Endothelial cell of umbilical vein (primary cell): ENCODE results near the gene TMEM40. TPM values are rescaled to one million over a fixed set of nuclear protein-coding genes. Genes with fewer than 3 reads are reported as not detected.

Experiments
- BruUV-seq: library from RNA; stranded (reverse); fragments of 400-500 nt; replicated peaks from 2 replicates; lab custom pipeline; 2021; lab: Mats Ljungman, UMichigan
- CTCF ChIA-PET: fragments of 300-600, 350-600 bp; sonication (Branson Sonifier 250); formaldehyde crosslinking; loops from one replicate; lab custom pipeline; 2021; ENCODE audit warnings: antibody characterized with exemption, inconsistent platforms; lab: Charles Lee
- POLR2A ChIA-PET: fragments of 300-600, 350-600 bp; sonication (Branson Sonifier 250); formaldehyde crosslinking; loops from one replicate; lab custom pipeline; 2021; ENCODE audit warnings: antibody characterized with exemption, inconsistent platforms; lab: Charles Lee
- DNase-seq: peaks from one replicate; pipeline ENCODE4 v3.0.0-alpha.2; 2011; ENCODE audit warnings: low read depth, low spot score
- FAIRE-seq: peaks from 2 replicates; lab custom pipeline; 2011; peaks lifted over from hg19 to GRCh38; lab: Jason Lieb, UNC
- H2AFZ ChIP-seq: 2 replicates; pipeline ENCODE4 v1.6.0; 2012; ENCODE audit warnings: low read depth, low read length, control low read depth, inconsistent platforms
- H3K27ac ChIP-seq: 2 replicates; pipeline ENCODE4 v1.5.1; 2011; ENCODE audit warnings: low read depth, mild to moderate bottlenecking, control low read depth, low read length, moderate library complexity; ENCODE audit not compliant: insufficient read depth
- H3K27me3 ChIP-seq, 2 experiments: 2 replicates each; pipeline versions ENCODE4 v1.6.0 to v1.6.1; 2011; ENCODE audit warnings: low read length in 2 of 2, mixed read lengths in 1 of 2; ENCODE audit not compliant: control insufficient read depth in 2 of 2, insufficient read depth in 2 of 2
- H3K36me3 ChIP-seq, 2 experiments: 2 replicates in 1 of 2; 3 replicates in 1 of 2; pipeline ENCODE4 v1.5.1; 2011; ENCODE audit warnings: low read length in 2 of 2, mild to moderate bottlenecking in 1 of 2, moderate library complexity in 1 of 2; ENCODE audit not compliant: control insufficient read depth in 2 of 2, insufficient read depth in 2 of 2; ENCODE audit errors: extremely low read depth in 1 of 2
- H3K4me1 ChIP-seq: 3 replicates; pipeline ENCODE4 v1.5.1; 2011; ENCODE audit warnings: mild to moderate bottlenecking, low read length; ENCODE audit not compliant: control insufficient read depth, insufficient read depth; ENCODE audit errors: extremely low read depth
- H3K4me2 ChIP-seq: 2 replicates; pipeline ENCODE4 v1.6.1; 2011; ENCODE audit warnings: low read length, control low read depth, mixed read lengths; ENCODE audit not compliant: insufficient read depth
- H3K4me3 ChIP-seq, 3 experiments: fragments of 200-600 bp in 1 of 3; sonication (generic), shearing (Covaris generic) in 1 of 3; replicated peaks in 1 of 3; 2 replicates each; pipeline ENCODE4 v1.5.1; 2011 to 2016; ENCODE audit warnings: control low read depth in 3 of 3, low read length in 3 of 3, mild to moderate bottlenecking in 2 of 3, inconsistent platforms in 1 of 3, low read depth in 1 of 3, moderate library complexity in 1 of 3; ENCODE audit not compliant: insufficient read depth in 1 of 3
- H3K79me2 ChIP-seq: 2 replicates; pipeline ENCODE4 v1.6.0; 2012; ENCODE audit warnings: low read length, inconsistent platforms; ENCODE audit not compliant: control insufficient read depth, insufficient read depth
- H3K9ac ChIP-seq: replicated peaks from 2 replicates; pipeline ENCODE3; 2011; ENCODE audit warnings: low read length, control low read depth; ENCODE audit not compliant: insufficient read depth; ENCODE audit errors: extremely low read depth
- H3K9me1 ChIP-seq: replicated peaks from 3 replicates; pipeline ENCODE4 v1.6.0; 2011; ENCODE audit warnings: mild to moderate bottlenecking, low read length; ENCODE audit not compliant: control insufficient read depth, insufficient read depth; ENCODE audit errors: extremely low read depth
- H3K9me3 ChIP-seq: replicated peaks from 2 replicates; pipeline ENCODE4 v1.5.1; 2012; ENCODE audit warnings: low read length, inconsistent platforms; ENCODE audit not compliant: control insufficient read depth, insufficient read depth
- H4K20me1 ChIP-seq: replicated peaks from 2 replicates; pipeline ENCODE3; 2011; ENCODE audit warnings: mild to moderate bottlenecking, low read length; ENCODE audit not compliant: control insufficient read depth, insufficient read depth; ENCODE audit errors: extremely low read depth
- CTCF ChIP-seq, 2 donors: IDR thresholded peaks; 1 replicate in 1 of 2; 2 replicates in 1 of 2; pipeline ENCODE4 v1.5.1; 2011; ENCODE audit warnings: low read length in 2 of 2, mild to moderate bottlenecking in 2 of 2, moderate library complexity in 2 of 2, control low read depth in 1 of 2, inconsistent platforms in 1 of 2, low read depth in 1 of 2; ENCODE audit not compliant: insufficient read depth in 1 of 2; ENCODE audit errors: extremely low read depth in 1 of 2
- EZH2 ChIP-seq: IDR thresholded peaks from 2 replicates; pipeline ENCODE4 v1.6.1; 2012; ENCODE audit warnings: borderline replicate concordance, low read depth, mild to moderate bottlenecking, moderate library complexity, low read length, inconsistent platforms; ENCODE audit not compliant: severe bottlenecking
- FOS ChIP-seq: IDR thresholded peaks from 2 replicates; pipeline ENCODE4 v1.6.1; 2011; ENCODE audit warnings: mild to moderate bottlenecking, low read length, moderate library complexity, borderline replicate concordance; ENCODE audit not compliant: insufficient read depth
- GATA2 ChIP-seq: IDR thresholded peaks from 2 replicates; pipeline ENCODE4 v1.7.0; 2011; ENCODE audit warnings: low read depth, mild to moderate bottlenecking, moderate library complexity, mixed read lengths, low read length; ENCODE audit not compliant: insufficient read length, insufficient read depth
- JUN ChIP-seq: IDR thresholded peaks from 2 replicates; pipeline ENCODE4 v1.6.1; 2011; ENCODE audit warnings: borderline replicate concordance, low read depth; ENCODE audit not compliant: insufficient read length, insufficient read depth
- MAX ChIP-seq: IDR thresholded peaks from 2 replicates; pipeline ENCODE4 v1.6.1; 2011; ENCODE audit not compliant: insufficient read depth, insufficient read length
- MYC ChIP-seq: IDR thresholded peaks from one replicate; pipeline ENCODE4 v1.6.1; 2011; ENCODE audit warnings: mild to moderate bottlenecking, low read depth, low read length
- POLR2A ChIP-seq: IDR thresholded peaks from 2 replicates; pipeline ENCODE4 v1.6.1; 2012; ENCODE audit warnings: low read depth, mild to moderate bottlenecking, control low read depth, low read length
- POLR2AphosphoS5 ChIP-seq: IDR thresholded peaks from 2 replicates; pipeline ENCODE4 v1.6.1; 2012; ENCODE audit warnings: low read depth, mild to moderate bottlenecking, control low read depth, low read length, moderate library complexity; ENCODE audit not compliant: insufficient read depth
- dilution Hi-C: fragments of 300-500 bp; cut with MboI; formaldehyde crosslinking; loops from one replicate; pipeline ENCODE4 v1.15.0; 2019; ENCODE audit warnings: low sequenced_read_pairs; ENCODE audit not compliant: extremely low pct_ligation_motif_present
- intact Hi-C: fragments of 100-400 bp; cut with micrococcal nuclease; formaldehyde crosslinking; loops from one replicate; pipeline ENCODE4 v1.10.0; 2022
- polyA plus RNA-seq, 4 experiments: library from polyadenylated mRNA; depleted of rRNA in 3 of 4; stranded (reverse) in 3 of 4; unstranded in 1 of 4; fragments of >200 nt; gene quantifications; 2 replicates each; pipeline versions ENCODE4 v1.2.1 to v1.2.3, GENCODE V29; 2011 to 2012; ENCODE audit warnings: missing spikeins in 1 of 4
- total RNA-seq: library from RNA; stranded (reverse); gene quantifications from 2 replicates; pipeline ENCODE4 v1.2.3, GENCODE V29; 2021

Gene TMEM40
- total and polyA plus RNA-seq, 2 donors (not counting 3 experiments of a cell fraction or from before 2014, with no cell fraction given): not detected

- dilution Hi-C loops (no loop called here), intact Hi-C loops (no loop called here)
- Histone ChIP-seq H3K9me3 (no peaks in the 10 kb centered on the region), H4K20me1 (no peaks in the 10 kb centered on the region), H3K4me2 (no peak overlapping the region), H2AFZ (no peak overlapping the region), H3K79me2 (no peaks in the 10 kb centered on the region), H3K9ac (no peak overlapping the region), H3K4me1 (peaks cover 8% of the 10 kb centered on the region), H3K36me3 (no peaks in the 10 kb centered on the region), H3K27ac (no peak overlapping the region), H3K9me1 (no peaks in the 10 kb centered on the region), H3K27me3 (peaks cover 3% of the 10 kb centered on the region in 2 experiments), H3K4me3 (no peak overlapping the region)
- POLR2A ChIA-PET: no interaction called here
- DNase-seq: no peak
- TF ChIP-seq POLR2AphosphoS5: no peak
- TF ChIP-seq MYC: no peak
- CTCF ChIA-PET: interaction anchor here (1.2 kb wide), 1 partner anchor 11 kb away, joined by 3 read pairs; no protein-coding TSS in a partner anchor
- no peak for FAIRE-seq
- BruUV-seq: no TSS peak
These were observed 10.7 kb upstream of the TMEM40 start for GRCh38 chr3:12769761-12770160.

GRCh38 chr3:12768579-12769527 lies 9.8 kb upstream of the TMEM40 start:
- Histone ChIP-seq H3K79me2 (no peaks in the 10 kb centered on the region), H3K9ac (no peak overlapping the region), H3K4me3 (no peak overlapping the region), H3K4me2 (no peak overlapping the region), H3K4me1 (peaks cover 8% of the 10 kb centered on the region), H4K20me1 (no peaks in the 10 kb centered on the region), H3K27me3 (peaks cover 0 to 3% of the 10 kb centered on the region in 2 experiments), H3K36me3 (no peaks in the 10 kb centered on the region), H2AFZ (no peak overlapping the region), H3K9me3 (no peaks in the 10 kb centered on the region), H3K9me1 (no peaks in the 10 kb centered on the region), H3K27ac (no peak overlapping the region)
- FAIRE-seq (no peak), DNase-seq (no peak)
- CTCF ChIA-PET: interaction anchor here (0.8 to 1.5 kb wide), 4 partner anchors 17 to 99 kb away, joined by 3 read pairs; partner anchors contain the start of genes CAND2 and RPL32
- POLR2A ChIA-PET: no interaction called here
- no TSS peak for BruUV-seq
- intact Hi-C loops (no loop called here), dilution Hi-C loops (no loop called here)
- no peak for TF ChIP-seq CTCF (IDR thresholded peaks at IDR 0.05; ENCODE audit: extremely low read depth in 1 of 2, insufficient read depth in 1 of 2, low read depth in 1 of 2, low read length in 2 of 2)
- no peak for TF ChIP-seq MAX
- TF ChIP-seq POLR2A: no peak
- no peak for TF ChIP-seq MYC
- TF ChIP-seq POLR2AphosphoS5: no peak
- TF ChIP-seq JUN: no peak
- TF ChIP-seq FOS: no peak
- no peak for TF ChIP-seq EZH2
- no peak for TF ChIP-seq GATA2
